ENCODE measurements around the gene CYBC1. TPM values are rescaled to one million over a fixed set of nuclear protein-coding genes. Genes with fewer than 3 reads are reported as not detected.

CYBC1 gene
- total RNA-seq, 4 donors from 2014 or later, result 45.4 to 106 (median 86.4) TPM

DNA sequence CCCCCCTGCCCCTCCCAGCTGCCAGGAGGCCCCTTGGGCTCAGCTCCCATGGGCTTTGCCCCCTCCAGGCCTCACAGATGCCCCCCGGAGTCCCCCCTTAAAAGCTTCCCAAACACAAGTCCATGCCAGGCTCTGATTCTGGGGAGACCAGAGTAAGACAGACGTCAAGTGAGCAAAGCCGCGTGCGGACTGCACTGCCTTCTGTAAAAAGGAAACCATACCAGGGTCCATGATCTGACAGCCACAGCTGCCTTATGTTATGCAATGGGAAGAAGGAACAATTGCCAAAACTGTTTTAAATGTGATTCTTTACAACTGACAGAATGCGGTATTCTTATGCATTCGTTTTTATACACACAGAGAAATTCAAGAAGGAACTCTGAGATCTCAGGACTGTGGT lies 50.3 kb downstream of the CYBC1 start:
- no peak for TF ChIP-seq POLR2A (IDR thresholded peaks at IDR 0.05)
- no peak for TF ChIP-seq CTCF (IDR thresholded peaks at IDR 0.05)
- TF ChIP-seq EP300 (IDR thresholded peaks at IDR 0.05), result no peak

GRCh38 chr17:82399601-82400101 lies 50.9 kb downstream of the CYBC1 start:
- Histone ChIP-seq H3K4me1 (peaks cover 0 to 36% (median 3%) of the 10 kb centered on the region in 4 donors), H3K4me3 (no peak overlapping the region), H3K36me3 (peaks cover 0 to 82% (median 3%) of the 10 kb centered on the region in 3 donors), H3K27me3 (no peaks in the 10 kb centered on the region), H3K27ac (peak overlapping the region in 1 of 4 donors; percentile 20), H3K9me3 (no peaks in the 10 kb centered on the region)
- TF ChIP-seq POLR2A (IDR thresholded peaks at IDR 0.05) (no peak), EP300 (IDR thresholded peaks at IDR 0.05) (no peak), CTCF (IDR thresholded peaks at IDR 0.05) (no peak)
- 46 to 68% methylated on average over 4 to 18 of the region's 18 CpGs for WGBS, 2 donors
- DNase-seq (ENCODE audit: low spot score in 2 of 2), result no peak

More for the DNA sequence above, 50.3 kb downstream of the CYBC1 start:
- Histone ChIP-seq H3K4me3 (no peak overlapping the region), H3K9me3 (no peaks in the 10 kb centered on the region), H3K27me3 (no peaks in the 10 kb centered on the region), H3K4me1 (peaks cover 0 to 36% (median 3%) of the 10 kb centered on the region in 4 donors), H3K27ac (peak overlapping the region in 1 of 4 donors; percentile 20), H3K36me3 (peaks cover 0 to 82% (median 3%) of the 10 kb centered on the region in 3 donors)
- 69 to 77% methylated on average over 7 of the region's 7 CpGs for WGBS, 2 donors
- DNase-seq (ENCODE audit: low spot score in 2 of 2), result no peak

- Histone ChIP-seq H3K27ac (no peak overlapping the region), H3K4me1 (peaks cover 0 to 36% (median 3%) of the 10 kb centered on the region in 4 donors), H3K4me3 (no peak overlapping the region), H3K27me3 (no peaks in the 10 kb centered on the region), H3K9me3 (no peaks in the 10 kb centered on the region), H3K36me3 (peaks cover 0 to 82% (median 3%) of the 10 kb centered on the region in 3 donors)
- peak; percentile 40 to 41 for DNase-seq (ENCODE audit: low spot score in 2 of 2)
- TF ChIP-seq POLR2A (IDR thresholded peaks at IDR 0.05) (no peak), CTCF (IDR thresholded peaks at IDR 0.05) (no peak), EP300 (IDR thresholded peaks at IDR 0.05) (peak in 1 of 2 donors; percentile 35)
- 49% methylated on average over 13 of the region's 13 CpGs for WGBS, 2 donors
Measured at GRCh38 chr17:82399041-82399441, 51.5 kb downstream of the CYBC1 start.

DNA sequence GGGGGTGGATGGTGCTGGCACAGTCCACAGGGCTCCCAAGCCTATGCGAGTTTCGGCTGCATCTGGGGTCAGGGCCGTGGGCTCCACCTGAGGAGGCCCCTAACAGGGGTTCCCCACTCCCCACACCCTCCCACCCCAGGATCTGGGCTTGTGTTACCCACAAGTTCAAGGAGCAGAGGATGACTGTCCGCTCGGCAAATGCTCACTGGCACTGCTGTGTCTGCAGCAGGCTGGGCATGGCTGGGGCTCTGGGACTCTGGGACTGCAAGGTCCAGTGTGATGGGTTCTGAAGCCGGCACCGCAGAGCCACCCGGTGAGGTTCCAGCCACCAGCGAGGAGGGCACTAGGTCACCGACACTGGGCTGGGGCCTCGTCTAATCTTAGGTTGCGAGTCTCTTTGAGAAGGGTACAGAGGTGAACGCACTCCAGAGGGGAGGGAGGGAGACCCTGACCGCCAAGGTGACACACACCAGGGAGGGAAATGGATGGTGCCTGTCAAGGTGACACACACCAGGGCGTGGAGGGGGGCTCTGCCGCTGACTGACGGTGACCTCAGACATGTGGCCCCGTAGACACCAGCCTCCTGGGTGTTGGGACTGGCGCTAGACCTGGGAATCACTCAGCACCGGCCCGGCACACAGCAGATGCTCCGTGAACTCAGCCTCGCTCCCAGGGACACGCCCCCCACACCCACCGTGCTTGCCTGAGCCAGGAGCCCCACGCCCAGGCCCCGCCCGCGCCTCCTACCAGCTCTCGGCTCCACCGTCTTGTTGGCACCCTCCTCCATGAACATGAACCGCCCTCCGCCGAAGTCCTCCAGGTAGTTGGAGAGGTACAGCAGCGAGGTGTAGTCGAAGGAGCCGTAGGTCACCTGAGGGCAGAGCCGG lies 52.9 kb downstream of the CYBC1 start:
- H3K36me3 ChIP-seq, result peaks cover 0 to 82% (median under 1%) of the 10 kb centered on the region in 3 donors
- peaks cover 0 to 36% (median 3%) of the 10 kb centered on the region in 4 donors for H3K4me1 ChIP-seq
- no peak overlapping the region for H3K4me3 ChIP-seq
- H3K9me3 ChIP-seq, result no peaks in the 10 kb centered on the region
- DNase-seq (ENCODE audit: low spot score in 2 of 2), result no peak
- H3K27me3 ChIP-seq, result no peaks in the 10 kb centered on the region
- 83 to 84% methylated on average over 32 to 37 of the region's 38 CpGs for WGBS, 2 donors
- no peak for TF ChIP-seq CTCF (IDR thresholded peaks at IDR 0.05)
- TF ChIP-seq EP300 (IDR thresholded peaks at IDR 0.05), result no peak
- TF ChIP-seq POLR2A (IDR thresholded peaks at IDR 0.05), result no peak
- peak overlapping the region in 1 of 4 donors; percentile 9 for H3K27ac ChIP-seq

Measured in tibial nerve (tissue), 4 donors.